ENCODE measurements around the gene HES7. TPM values are rescaled to one million over a fixed set of nuclear protein-coding genes. Genes with fewer than 3 reads are reported as not detected.
A peak's percentile ranks its signal among the peaks of the same experiment; 100 is the strongest.

Gene HES7
- total RNA-seq, 2 experiments from 2014 or later, result 0.52 to 0.53 TPM

- Histone ChIP-seq H3K4me1 (ENCODE audit: insufficient read depth, low read length) (peaks cover 3% of the 10 kb centered on the region), H3K27ac (ENCODE audit: low read depth in 1 of 2, low read length in 2 of 2) (no peak overlapping the region), H3K36me3 (ENCODE audit: insufficient read depth, low read length) (no peaks in the 10 kb centered on the region), H3K4me3 (ENCODE audit: low read length) (no peak overlapping the region), H3K9me3 (ENCODE audit: control insufficient read depth in 1 of 2, insufficient read depth in 1 of 2, low read length in 2 of 2) (no peaks in the 10 kb centered on the region), H3K27me3 (ENCODE audit: control insufficient read depth in 1 of 2, insufficient read depth in 2 of 2, low read length in 2 of 2) (no peaks in the 10 kb centered on the region)
- ATAC-seq (ENCODE audit: poor library complexity) (no peak), DNase-seq (no peak)
- intact Hi-C loops (cut with DNase I, micrococcal nuclease), result no loop called here
- H3K4me1 Mint-ChIP-seq (ENCODE audit: low read depth), result peaks cover 4% of the 10 kb centered on the region
- H3K36me3 Mint-ChIP-seq (ENCODE audit: low read depth), result peaks cover under 1% of the 10 kb centered on the region
- ChIA-PET CTCF (no interaction called here), POLR2A (interaction anchor here (1.3 kb wide), 1 partner anchor 24 kb away, joined by 3 read pairs; no protein-coding TSS in a partner anchor)
- H3K9me3 Mint-ChIP-seq, result no peaks in the 10 kb centered on the region
- H3K27ac Mint-ChIP-seq, result no peak overlapping the region
- no peak for TF ChIP-seq CTCF (IDR thresholded peaks at IDR 0.05)
- H3K4me3 Mint-ChIP-seq, result no peak overlapping the region
- H3K27me3 Mint-ChIP-seq, result no peaks in the 10 kb centered on the region
These were observed 8.0 kb upstream of the HES7 start for GRCh38 chr17:8131844-8132441.

- DNase-seq (no peak), ATAC-seq (ENCODE audit: poor library complexity) (no peak)
- POLR2A ChIA-PET, result interaction anchor here (1.0 to 3.5 kb wide), 2 partner anchors 9 to 11 kb away, joined by 5 to 20 read pairs; no protein-coding TSS in a partner anchor
- Histone ChIP-seq H3K27ac (ENCODE audit: low read depth in 1 of 2, low read length in 2 of 2) (no peak overlapping the region), H3K9me3 (ENCODE audit: control insufficient read depth in 1 of 2, insufficient read depth in 1 of 2, low read length in 2 of 2) (peaks cover 0 to 6% of the 10 kb centered on the region in 2 experiments), H3K36me3 (ENCODE audit: insufficient read depth, low read length) (no peaks in the 10 kb centered on the region), H3K27me3 (ENCODE audit: control insufficient read depth in 1 of 2, insufficient read depth in 2 of 2, low read length in 2 of 2) (peaks cover 11 to 13% of the 10 kb centered on the region in 2 experiments), H3K4me1 (ENCODE audit: insufficient read depth, low read length) (peaks cover 39% of the 10 kb centered on the region), H3K4me3 (ENCODE audit: low read length) (no peak overlapping the region)
- H3K4me3 Mint-ChIP-seq, result peak overlapping the region; percentile 66
- H3K27me3 Mint-ChIP-seq, result peaks cover 28% of the 10 kb centered on the region
- H3K36me3 Mint-ChIP-seq (ENCODE audit: low read depth), result peaks cover 29% of the 10 kb centered on the region
- H3K4me1 Mint-ChIP-seq (ENCODE audit: low read depth), result peaks cover 39% of the 10 kb centered on the region
- intact Hi-C loops (cut with DNase I, micrococcal nuclease), result no loop called here
- H3K9me3 Mint-ChIP-seq, result no peaks in the 10 kb centered on the region
- CTCF ChIA-PET, result interaction anchor here (2.4 to 2.8 kb wide), 2 partner anchors 10 kb away, joined by 10 to 14 read pairs; no protein-coding TSS in a partner anchor
- no peak overlapping the region for H3K27ac Mint-ChIP-seq
- no peak for TF ChIP-seq CTCF (IDR thresholded peaks at IDR 0.05)
These were observed 4.3 kb upstream of the HES7 start for GRCh38 chr17:8128125-8128784.

GRCh38 chr17:8126491-8127066 lies 2.7 kb upstream of the HES7 start:
- Mint-ChIP-seq H3K36me3 (ENCODE audit: low read depth) (peaks cover 33% of the 10 kb centered on the region), H3K4me1 (ENCODE audit: low read depth) (peaks cover 48% of the 10 kb centered on the region), H3K27ac (peak overlapping the region; percentile 83), H3K9me3 (no peaks in the 10 kb centered on the region), H3K27me3 (peaks cover 32% of the 10 kb centered on the region), H3K4me3 (peak overlapping the region; percentile 92)
- intact Hi-C loops (cut with DNase I, micrococcal nuclease), result loop anchor here in 1 of 2 experiments (1.0 kb wide), 1 partner anchor 12 kb away; no protein-coding TSS in a partner anchor
- Histone ChIP-seq H3K36me3 (ENCODE audit: insufficient read depth, low read length) (no peaks in the 10 kb centered on the region), H3K4me1 (ENCODE audit: insufficient read depth, low read length) (peaks cover 55% of the 10 kb centered on the region), H3K27me3 (ENCODE audit: control insufficient read depth in 1 of 2, insufficient read depth in 2 of 2, low read length in 2 of 2) (peaks cover 21 to 24% of the 10 kb centered on the region in 2 experiments), H3K4me3 (ENCODE audit: low read length) (peak overlapping the region; percentile 69), H3K9me3 (ENCODE audit: control insufficient read depth in 1 of 2, insufficient read depth in 1 of 2, low read length in 2 of 2) (peaks cover 0 to 9% of the 10 kb centered on the region in 2 experiments), H3K27ac (ENCODE audit: low read depth in 1 of 2, low read length in 2 of 2) (no peak overlapping the region)
- peak in 5 of 14 experiments; percentile 27 to 75 (median 62) for DNase-seq
- ATAC-seq (ENCODE audit: poor library complexity), result peak; percentile 36
- ChIA-PET POLR2A (interaction anchor here (0.9 to 9.8 kb wide), 11 partner anchors 8 to 162 kb away, joined by 3 to 161 read pairs (median 5); partner anchors contain the start of genes BORCS6, CTC1 and RANGRF), CTCF (interaction anchor here (0.9 to 2.4 kb wide), 3 partner anchors 8 to 60 kb away, joined by 3 to 14 read pairs (median 3); no protein-coding TSS in a partner anchor)
- no peak for TF ChIP-seq CTCF (IDR thresholded peaks at IDR 0.05)

All from CD4-positive, alpha-beta T cell (primary cell).